SK-N-SH (cell line): ENCODE measurements around the gene SRP54.
"Not testable (repeated sequence)": the region's sequence is repeated elsewhere in the genome, so short reads cannot be mapped to it uniquely, and the experiment has no call there.

Experiments used
- EZH2phosphoT487 ChIP-seq: fragments of 200-600 bp; sonication (generic); IDR thresholded peaks from 2 replicates; pipeline ENCODE4 v1.6.1; 2017; ENCODE audit warnings: low read depth, mixed run types, mild to moderate bottlenecking, antibody characterized with exemption, moderate library complexity, borderline replicate concordance
- FOXJ3 ChIP-seq: sonication (generic); formaldehyde crosslinking; IDR thresholded peaks from 2 replicates; pipeline ENCODE4 v1.5.1; 2020; ENCODE audit warnings: mild to moderate bottlenecking, missing genetic modification reagents
- JUND ChIP-seq: IDR thresholded peaks from 2 replicates; pipeline ENCODE4 v1.4.0; 2012
- NRF1 ChIP-seq: IDR thresholded peaks from 2 replicates; pipeline ENCODE4 v1.6.1; 2012; ENCODE audit warnings: low read depth, mild to moderate bottlenecking, low read length
- POLR2AphosphoS5 ChIP-seq: IDR thresholded peaks from 2 replicates; pipeline ENCODE4 v1.6.1; 2012; ENCODE audit warnings: low read depth, low read length
- RAD21 ChIP-seq: IDR thresholded peaks from 2 replicates; pipeline ENCODE4 v1.6.1; 2012; ENCODE audit warnings: mild to moderate bottlenecking, low read length
- SIN3A ChIP-seq: IDR thresholded peaks from 2 replicates; pipeline ENCODE4 v1.6.1; 2012; ENCODE audit warnings: low read depth, mild to moderate bottlenecking, low read length, moderate library complexity, borderline replicate concordance
- TAF1 ChIP-seq: IDR thresholded peaks from 2 replicates; pipeline ENCODE4 v1.6.1; 2012; ENCODE audit warnings: low read depth, mild to moderate bottlenecking, low read length, moderate library complexity, borderline replicate concordance
- TF ChIP-seq, protein P1 (sequence below): IDR thresholded peaks from 2 replicates; pipeline ENCODE4 v1.6.1; 2012; ENCODE audit warnings: mild to moderate bottlenecking, low read depth, low read length, moderate library complexity
- TF ChIP-seq, protein P2 (sequence below): fragments of 200-600 bp; sonication (generic); IDR thresholded peaks from 2 replicates; pipeline ENCODE4 v1.6.1; 2017; ENCODE audit warnings: antibody characterized with exemption, mild to moderate bottlenecking, moderate library complexity
- TF ChIP-seq, protein P3 (sequence below): IDR thresholded peaks from 2 replicates; pipeline ENCODE4; 2012

DNA sequence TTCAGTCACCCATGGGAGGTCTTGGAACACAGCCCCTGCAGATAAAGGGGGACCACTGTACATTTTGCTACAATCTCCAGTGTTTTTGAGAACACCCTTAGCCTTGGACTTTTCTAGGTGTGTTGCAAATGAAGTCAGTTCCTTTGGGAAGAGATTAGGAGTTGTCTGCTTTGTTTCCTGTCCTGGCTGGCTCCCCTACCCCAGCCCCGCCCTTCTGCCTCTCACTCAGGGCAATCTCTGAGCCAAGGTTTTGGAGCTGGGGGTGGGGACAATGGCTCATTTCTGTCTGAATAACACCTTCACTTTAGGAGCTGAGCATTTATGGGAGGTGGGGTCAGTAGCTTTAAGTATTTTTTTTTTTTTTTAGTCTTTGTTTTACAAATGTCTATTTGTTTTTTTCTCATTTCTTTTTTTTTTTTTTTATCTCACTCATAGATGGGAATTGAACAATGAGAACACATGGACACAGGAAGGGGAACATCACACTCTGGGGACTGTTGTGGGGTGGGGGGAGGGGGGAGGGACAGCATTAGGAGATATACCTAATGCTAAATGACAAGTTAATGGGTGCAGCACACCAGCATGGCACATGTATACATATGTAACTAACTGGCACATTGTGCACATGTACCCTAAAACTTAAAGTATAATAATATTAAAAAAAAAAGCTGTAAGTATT, 78.5 kb downstream of the SRP54 start:
- TF ChIP-seq, protein P1, sequence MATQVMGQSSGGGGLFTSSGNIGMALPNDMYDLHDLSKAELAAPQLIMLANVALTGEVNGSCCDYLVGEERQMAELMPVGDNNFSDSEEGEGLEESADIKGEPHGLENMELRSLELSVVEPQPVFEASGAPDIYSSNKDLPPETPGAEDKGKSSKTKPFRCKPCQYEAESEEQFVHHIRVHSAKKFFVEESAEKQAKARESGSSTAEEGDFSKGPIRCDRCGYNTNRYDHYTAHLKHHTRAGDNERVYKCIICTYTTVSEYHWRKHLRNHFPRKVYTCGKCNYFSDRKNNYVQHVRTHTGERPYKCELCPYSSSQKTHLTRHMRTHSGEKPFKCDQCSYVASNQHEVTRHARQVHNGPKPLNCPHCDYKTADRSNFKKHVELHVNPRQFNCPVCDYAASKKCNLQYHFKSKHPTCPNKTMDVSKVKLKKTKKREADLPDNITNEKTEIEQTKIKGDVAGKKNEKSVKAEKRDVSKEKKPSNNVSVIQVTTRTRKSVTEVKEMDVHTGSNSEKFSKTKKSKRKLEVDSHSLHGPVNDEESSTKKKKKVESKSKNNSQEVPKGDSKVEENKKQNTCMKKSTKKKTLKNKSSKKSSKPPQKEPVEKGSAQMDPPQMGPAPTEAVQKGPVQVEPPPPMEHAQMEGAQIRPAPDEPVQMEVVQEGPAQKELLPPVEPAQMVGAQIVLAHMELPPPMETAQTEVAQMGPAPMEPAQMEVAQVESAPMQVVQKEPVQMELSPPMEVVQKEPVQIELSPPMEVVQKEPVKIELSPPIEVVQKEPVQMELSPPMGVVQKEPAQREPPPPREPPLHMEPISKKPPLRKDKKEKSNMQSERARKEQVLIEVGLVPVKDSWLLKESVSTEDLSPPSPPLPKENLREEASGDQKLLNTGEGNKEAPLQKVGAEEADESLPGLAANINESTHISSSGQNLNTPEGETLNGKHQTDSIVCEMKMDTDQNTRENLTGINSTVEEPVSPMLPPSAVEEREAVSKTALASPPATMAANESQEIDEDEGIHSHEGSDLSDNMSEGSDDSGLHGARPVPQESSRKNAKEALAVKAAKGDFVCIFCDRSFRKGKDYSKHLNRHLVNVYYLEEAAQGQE = not testable (repeated sequence)
- TF ChIP-seq, protein P2, sequence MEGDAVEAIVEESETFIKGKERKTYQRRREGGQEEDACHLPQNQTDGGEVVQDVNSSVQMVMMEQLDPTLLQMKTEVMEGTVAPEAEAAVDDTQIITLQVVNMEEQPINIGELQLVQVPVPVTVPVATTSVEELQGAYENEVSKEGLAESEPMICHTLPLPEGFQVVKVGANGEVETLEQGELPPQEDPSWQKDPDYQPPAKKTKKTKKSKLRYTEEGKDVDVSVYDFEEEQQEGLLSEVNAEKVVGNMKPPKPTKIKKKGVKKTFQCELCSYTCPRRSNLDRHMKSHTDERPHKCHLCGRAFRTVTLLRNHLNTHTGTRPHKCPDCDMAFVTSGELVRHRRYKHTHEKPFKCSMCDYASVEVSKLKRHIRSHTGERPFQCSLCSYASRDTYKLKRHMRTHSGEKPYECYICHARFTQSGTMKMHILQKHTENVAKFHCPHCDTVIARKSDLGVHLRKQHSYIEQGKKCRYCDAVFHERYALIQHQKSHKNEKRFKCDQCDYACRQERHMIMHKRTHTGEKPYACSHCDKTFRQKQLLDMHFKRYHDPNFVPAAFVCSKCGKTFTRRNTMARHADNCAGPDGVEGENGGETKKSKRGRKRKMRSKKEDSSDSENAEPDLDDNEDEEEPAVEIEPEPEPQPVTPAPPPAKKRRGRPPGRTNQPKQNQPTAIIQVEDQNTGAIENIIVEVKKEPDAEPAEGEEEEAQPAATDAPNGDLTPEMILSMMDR = not testable (repeated sequence)
- TF ChIP-seq JUND; POLR2AphosphoS5; NRF1; TAF1; FOXJ3 (CRISPR knock-in tag); SIN3A; EZH2phosphoT487; RAD21: not testable (repeated sequence)
- TF ChIP-seq, protein P3, sequence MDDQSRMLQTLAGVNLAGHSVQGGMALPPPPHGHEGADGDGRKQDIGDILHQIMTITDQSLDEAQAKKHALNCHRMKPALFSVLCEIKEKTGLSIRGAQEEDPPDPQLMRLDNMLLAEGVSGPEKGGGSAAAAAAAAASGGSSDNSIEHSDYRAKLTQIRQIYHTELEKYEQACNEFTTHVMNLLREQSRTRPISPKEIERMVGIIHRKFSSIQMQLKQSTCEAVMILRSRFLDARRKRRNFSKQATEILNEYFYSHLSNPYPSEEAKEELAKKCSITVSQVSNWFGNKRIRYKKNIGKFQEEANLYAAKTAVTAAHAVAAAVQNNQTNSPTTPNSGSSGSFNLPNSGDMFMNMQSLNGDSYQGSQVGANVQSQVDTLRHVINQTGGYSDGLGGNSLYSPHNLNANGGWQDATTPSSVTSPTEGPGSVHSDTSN = not testable (repeated sequence)
